H4 (cell line): ENCODE measurements around the gene H6PD. TPM values are rescaled to one million over a fixed set of nuclear protein-coding genes. Genes with fewer than 3 reads are reported as not detected.
A peak's percentile ranks its signal among the peaks of the same experiment; 100 is the strongest.

Source experiments
- DNase-seq: peaks from one replicate; pipeline ENCODE4 v3.0.0-alpha.2; 2015; ENCODE audit warnings: low spot score
- total RNA-seq: library from RNA; depleted of rRNA; stranded (reverse); fragments of >200 nt; shearing (Covaris generic); gene quantifications from 2 replicates; pipeline ENCODE4 v1.2.3, GENCODE V29; 2014

H6PD gene
- total RNA-seq, 1 experiment from 2014 or later = 10.0 TPM

DNA sequence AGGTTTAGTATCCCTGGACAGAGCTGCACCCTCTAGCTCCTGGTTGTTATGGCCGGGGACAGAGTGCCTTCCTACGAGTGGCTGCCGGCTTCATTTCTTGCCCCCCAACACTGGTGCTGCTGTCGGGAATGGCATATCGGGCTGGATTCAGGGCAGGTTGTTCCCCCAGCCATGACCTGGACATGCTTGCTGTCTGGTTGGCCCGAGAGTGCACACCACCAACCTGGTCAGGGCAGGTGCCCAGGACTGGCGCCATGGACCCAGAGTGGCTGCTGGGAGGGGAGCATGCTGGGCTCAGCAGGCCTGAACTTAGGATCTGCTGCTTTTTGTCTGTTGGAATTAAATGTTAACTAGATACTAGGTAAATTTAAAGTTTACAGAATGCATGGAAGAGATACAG, 21.8 kb downstream of the H6PD start:
- DNase-seq = no peak

GRCh38 chr1:9257851-9258250, 23.3 kb downstream of the H6PD start:
- no peak for DNase-seq

DNA sequence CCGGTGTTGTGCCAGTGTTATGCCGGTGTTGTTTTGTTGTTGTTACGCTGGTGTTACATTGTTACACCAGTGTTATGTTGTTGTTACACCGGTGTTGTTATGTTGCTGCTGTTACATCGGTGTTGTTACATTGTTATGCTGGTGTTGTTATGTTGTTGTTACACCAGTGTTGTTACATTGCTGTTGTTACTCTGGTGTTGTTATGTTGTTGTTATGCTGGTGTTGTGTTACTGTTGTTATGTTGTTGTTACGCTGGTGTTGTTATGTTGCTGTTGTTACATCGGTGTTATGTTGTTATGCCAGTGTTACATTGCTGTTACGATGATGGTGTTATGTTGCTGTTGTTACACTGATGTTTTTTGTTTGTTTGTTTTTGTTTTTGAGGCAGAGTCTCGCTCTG, 24.1 kb downstream of the H6PD start:
- DNase-seq = no peak

DNA sequence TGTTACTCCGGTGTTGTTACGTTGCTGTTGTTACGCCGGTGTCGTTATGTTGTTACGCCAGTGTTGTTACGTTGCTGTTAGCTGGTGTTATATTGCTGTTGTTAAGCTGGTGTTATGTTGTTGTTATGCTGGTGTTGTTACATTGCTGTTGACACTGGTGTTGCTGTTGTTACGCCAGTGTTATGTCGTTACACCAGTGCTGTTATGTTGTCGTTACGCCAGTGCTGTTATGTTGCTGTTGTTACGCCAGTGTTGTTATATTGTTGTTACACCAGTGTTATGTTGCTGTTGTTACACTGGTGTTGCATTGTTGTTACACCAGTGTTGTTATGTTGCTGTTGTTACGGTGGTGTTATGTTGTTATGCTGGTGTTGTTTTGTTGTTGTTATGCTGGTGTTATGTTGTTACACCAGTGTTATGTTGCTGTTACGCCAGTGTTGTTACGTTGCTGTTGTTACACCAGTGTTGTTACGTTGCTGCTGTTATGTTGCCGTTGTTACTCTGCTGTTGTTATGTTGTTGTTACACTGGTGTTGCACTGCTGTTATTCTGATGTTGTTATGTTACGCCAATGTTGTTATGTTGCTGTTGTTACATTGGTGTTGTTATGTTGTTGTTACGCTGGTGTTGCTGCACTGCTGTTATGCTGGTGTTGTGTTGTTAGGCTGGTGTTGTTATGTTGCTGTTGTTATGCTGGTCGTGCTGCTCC, 25.6 kb downstream of the H6PD start:
- DNase-seq = no peak

GRCh38 chr1:9261496-9261895, 26.9 kb downstream of the H6PD start:
- DNase-seq = no peak

GRCh38 chr1:9262096-9262986, 27.8 kb downstream of the H6PD start:
- DNase-seq = no peak

DNA sequence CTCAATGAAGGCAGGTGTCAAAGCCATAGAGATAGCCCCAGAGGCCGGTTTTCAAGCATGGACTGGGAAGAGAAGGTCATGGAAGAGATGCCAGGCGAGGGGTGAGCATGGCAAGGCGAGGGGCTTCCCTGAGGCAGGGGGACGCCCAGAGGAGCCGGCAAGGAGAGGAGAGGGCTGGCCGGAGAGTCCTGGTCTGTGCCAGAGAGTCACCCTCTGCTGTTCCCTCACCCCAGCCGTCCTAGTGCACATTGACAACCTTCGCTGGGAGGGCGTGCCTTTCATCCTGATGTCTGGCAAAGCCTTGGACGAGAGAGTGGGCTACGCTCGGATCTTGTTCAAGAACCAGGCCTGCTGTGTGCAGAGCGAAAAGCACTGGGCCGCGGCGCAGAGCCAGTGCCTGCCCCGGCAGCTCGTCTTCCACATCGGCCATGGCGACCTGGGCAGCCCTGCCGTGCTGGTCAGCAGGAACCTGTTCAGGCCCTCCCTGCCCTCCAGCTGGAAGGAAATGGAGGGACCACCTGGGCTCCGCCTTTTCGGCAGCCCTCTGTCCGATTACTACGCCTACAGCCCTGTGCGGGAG, 28.8 kb downstream of the H6PD start:
- no peak for DNase-seq

DNA sequence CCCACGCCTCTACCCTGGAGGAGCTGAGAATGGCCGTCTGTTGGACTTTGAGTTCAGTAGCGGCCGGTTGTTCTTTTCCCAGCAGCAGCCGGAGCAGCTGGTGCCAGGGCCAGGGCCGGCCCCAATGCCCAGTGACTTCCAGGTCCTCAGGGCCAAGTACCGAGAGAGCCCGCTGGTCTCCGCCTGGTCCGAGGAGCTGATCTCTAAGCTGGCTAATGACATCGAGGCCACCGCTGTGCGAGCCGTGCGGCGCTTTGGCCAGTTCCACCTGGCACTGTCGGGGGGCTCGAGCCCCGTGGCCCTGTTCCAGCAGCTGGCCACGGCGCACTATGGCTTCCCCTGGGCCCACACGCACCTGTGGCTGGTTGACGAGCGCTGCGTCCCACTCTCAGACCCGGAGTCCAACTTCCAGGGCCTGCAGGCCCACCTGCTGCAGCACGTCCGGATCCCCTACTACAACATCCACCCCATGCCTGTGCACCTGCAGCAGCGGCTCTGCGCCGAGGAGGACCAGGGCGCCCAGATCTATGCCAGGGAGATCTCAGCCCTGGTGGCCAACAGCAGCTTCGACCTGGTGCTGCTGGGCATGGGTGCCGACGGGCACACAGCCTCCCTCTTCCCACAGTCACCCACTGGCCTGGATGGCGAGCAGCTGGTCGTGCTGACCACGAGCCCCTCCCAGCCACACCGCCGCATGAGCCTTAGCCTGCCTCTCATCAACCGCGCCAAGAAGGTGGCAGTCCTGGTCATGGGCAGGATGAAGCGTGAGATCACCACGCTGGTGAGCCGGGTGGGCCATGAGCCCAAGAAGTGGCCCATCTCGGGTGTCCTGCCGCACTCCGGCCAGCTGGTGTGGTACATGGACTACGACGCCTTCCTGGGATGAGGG, 29.7 kb downstream of the H6PD start:
- DNase-seq = no peak

GRCh38 chr1:9265037-9265436, 30.5 kb downstream of the H6PD start:
- DNase-seq = no peak

GRCh38 chr1:9265968-9266367, 31.4 kb downstream of the H6PD start:
- DNase-seq = no peak

DNA sequence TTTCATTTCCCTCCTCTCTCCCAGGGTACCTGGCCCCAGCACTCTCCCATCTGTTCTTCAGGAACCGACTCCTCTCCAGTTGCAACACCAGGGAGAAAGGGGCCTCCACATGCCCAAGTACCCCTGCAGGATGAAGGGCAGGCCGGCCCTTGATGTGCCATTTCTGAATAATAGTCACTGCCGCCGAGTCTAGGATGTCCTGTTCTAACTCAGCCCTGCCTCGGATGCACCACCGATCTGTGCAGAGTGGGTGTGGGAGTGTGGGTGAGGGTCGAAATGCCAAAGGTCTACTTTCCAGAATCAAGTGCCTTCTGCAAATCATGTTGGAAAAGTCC, 32.7 kb downstream of the H6PD start:
- DNase-seq = no peak

GRCh38 chr1:9267827-9268581, 33.4 kb downstream of the H6PD start:
- no peak for DNase-seq

- no peak for DNase-seq
Observed at GRCh38 chr1:9269078-9269501, 34.5 kb downstream of the H6PD start.

DNA sequence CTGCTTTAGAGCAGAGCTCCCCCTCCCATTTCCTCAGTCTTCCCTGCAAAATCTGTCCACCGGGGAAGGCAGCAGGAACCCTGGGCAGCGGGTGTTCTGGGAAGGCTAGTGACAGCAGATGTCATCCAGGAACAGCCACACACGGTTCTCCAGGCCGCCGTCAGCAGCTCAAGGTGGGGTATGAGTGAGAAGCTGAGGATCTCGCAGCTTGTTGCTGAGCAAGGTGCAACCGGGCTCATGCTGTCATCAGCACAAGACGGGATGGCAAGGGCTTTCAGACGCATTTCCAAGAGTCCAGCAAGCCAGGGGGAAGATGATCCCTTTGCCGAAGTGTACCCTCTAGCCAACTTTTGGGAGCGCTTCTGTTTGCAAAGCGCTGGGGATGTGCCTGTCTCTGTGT, 35.1 kb downstream of the H6PD start:
- DNase-seq = no peak

DNA sequence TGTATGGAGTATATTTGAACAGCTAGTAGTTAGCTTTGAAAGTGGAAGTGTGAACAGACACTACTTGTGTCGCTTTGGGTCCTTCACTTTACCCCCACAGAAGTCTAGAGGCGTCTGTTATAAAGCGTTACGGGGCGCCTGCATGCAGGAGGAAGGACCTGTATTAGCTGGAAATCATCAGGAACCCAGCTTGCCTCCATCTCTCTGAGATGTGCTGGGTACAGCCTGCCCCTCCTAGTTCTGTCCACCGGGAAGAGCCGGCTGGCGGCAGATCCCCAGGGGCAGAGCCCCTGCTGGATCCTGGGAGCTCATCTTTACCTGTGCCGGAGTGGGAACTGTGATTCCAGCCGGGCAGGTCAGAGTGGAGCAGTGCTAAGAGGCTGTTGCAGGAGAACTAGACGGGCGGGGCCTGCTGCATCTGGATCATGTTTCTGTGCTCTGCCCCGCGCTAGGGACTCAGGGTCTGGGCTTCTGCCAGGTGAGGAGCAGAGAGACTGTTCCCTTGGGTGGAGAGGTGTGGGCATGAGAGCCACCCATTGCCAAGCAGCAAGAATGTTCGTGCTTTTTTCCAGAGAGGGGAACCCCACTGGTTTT, 35.8 kb downstream of the H6PD start:
- DNase-seq = no peak

DNA sequence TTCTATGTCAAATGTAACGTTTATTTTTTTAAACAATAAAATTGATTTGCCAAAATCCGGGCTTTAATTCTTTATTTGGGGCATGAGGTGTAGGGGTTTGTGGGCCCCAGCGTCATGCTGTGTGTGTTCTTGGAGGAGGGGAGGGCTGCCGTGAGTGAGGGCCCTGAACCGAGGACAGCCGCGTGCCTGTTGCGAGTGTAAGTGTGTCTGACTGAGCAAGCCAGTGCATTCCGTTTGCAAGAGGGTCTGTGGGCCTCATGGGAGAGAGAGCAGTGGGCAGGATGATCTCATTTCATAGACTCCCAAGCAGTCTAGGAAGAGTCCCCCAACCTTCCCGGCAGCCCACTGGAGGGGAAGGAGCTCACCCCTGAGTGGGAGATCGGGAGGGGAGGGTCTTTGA, 36.7 kb downstream of the H6PD start:
- no peak for DNase-seq

DNA sequence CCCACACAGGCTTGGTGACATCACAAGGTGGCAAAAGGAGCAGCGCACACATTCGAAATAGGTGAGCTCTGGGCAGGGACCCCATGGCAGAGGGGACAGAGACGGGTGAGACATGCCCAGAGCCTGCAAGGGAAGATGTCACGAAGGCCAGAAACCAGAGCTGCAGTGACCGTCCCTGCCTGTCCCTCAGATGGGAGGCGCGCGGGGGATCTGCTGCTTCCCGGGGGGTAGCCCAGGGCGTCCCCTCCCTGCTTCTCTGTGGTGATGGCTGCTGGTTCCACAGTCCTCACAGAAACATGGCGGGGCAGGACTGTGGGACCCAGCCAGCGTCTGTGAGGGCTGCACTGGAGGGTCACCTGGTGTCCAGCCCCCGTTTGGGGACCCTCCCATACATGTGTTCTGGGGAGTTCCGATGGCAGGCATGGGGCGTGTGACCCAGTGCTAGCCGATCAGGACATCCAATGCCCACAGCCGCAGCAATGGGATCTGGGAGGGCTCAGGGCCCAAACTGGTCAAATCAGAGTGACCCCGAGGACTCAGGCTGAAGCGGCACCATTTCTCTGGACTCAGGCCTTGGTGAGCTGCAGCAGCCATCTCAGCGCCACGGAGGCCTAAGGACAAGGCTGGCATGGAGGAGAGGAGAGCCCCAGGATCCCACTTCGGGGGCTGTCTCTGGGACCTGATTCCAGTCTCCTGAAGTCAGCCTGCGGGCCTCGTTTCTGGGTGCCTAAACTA, 37.5 kb downstream of the H6PD start:
- DNase-seq = no peak

- no peak for DNase-seq
Observed at GRCh38 chr1:9273177-9273576, 38.6 kb downstream of the H6PD start.

GRCh38 chr1:9275161-9275560, 40.6 kb downstream of the H6PD start:
- DNase-seq = no peak

DNA sequence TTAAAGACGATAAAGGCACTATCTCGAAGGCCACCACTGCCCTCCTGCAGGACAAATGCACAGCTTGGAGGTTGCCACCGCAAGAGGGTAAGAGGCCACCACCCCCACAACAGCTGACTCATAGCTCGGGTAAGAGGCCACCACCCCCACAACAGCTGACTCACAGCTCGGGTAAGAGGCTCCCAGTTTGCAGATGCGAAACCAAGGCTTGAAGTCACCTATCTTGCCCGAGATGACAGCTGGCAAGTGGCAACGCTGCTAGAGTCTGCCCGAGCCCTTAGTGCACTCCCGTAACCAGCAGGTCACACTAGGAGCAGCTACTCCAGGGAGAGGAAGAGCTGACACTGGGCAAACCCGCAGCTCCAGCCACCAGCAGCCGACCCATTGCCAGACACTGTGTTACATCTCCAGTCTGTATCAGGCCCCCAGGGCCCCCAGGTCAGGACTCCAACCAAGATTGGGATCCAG, 41.0 kb downstream of the H6PD start:
- peak; percentile 87 for DNase-seq
